ENCODE data around the gene COX8A.

COX8A gene

GRCh38 chr11:64006398-64006797, 32.0 kb downstream of the COX8A start:
- no peak for ATAC-seq
- TF ChIP-seq ZNF565 (CRISPR knock-in tag; conservative IDR thresholded peaks at IDR 0.05; ENCODE audit: low read depth) (no peak), GLIS3 (CRISPR knock-in tag; IDR thresholded peaks at IDR 0.05) (no peak), ZFP30 (CRISPR knock-in tag; IDR thresholded peaks at IDR 0.05) (no peak), OSR1 (CRISPR knock-in tag; IDR thresholded peaks at IDR 0.05) (no peak), TOX (CRISPR knock-in tag; IDR thresholded peaks at IDR 0.05; ENCODE audit: borderline replicate concordance) (no peak), ZNF70 (CRISPR knock-in tag; IDR thresholded peaks at IDR 0.05) (no peak), ESRRG (CRISPR knock-in tag; IDR thresholded peaks at IDR 0.05) (no peak), CSDC2 (CRISPR knock-in tag; IDR thresholded peaks at IDR 0.05) (no peak), ZNF8 (CRISPR knock-in tag; IDR thresholded peaks at IDR 0.05) (no peak), PATZ1 (CRISPR knock-in tag; IDR thresholded peaks at IDR 0.05; ENCODE audit: borderline replicate concordance) (no peak), TSHZ2 (CRISPR knock-in tag; IDR thresholded peaks at IDR 0.05) (no peak), CREB5 (CRISPR knock-in tag; IDR thresholded peaks at IDR 0.05; ENCODE audit: low read depth) (no peak), TCF4 (CRISPR knock-in tag; IDR thresholded peaks at IDR 0.05; ENCODE audit: borderline replicate concordance) (no peak), ZC3H10 (CRISPR knock-in tag; IDR thresholded peaks at IDR 0.05) (no peak), ARNTL (CRISPR knock-in tag; IDR thresholded peaks at IDR 0.05; ENCODE audit: borderline replicate concordance, low read depth) (no peak), ZFP3 (CRISPR knock-in tag; IDR thresholded peaks at IDR 0.05) (no peak), CSRNP3 (CRISPR knock-in tag; IDR thresholded peaks at IDR 0.05) (no peak)

GRCh38 chr11:64007160-64007628, 32.8 kb downstream of the COX8A start:
- ATAC-seq, result peak; percentile 55
- TF ChIP-seq ZFP3 (CRISPR knock-in tag; IDR thresholded peaks at IDR 0.05) (no peak), RARB (CRISPR knock-in tag; IDR thresholded peaks at IDR 0.05) (no peak), OSR1 (CRISPR knock-in tag; IDR thresholded peaks at IDR 0.05) (no peak), PATZ1 (CRISPR knock-in tag; IDR thresholded peaks at IDR 0.05; ENCODE audit: borderline replicate concordance) (no peak), GLIS3 (CRISPR knock-in tag; IDR thresholded peaks at IDR 0.05) (no peak), ZNF565 (CRISPR knock-in tag; conservative IDR thresholded peaks at IDR 0.05; ENCODE audit: low read depth) (no peak), TSHZ2 (CRISPR knock-in tag; IDR thresholded peaks at IDR 0.05) (no peak), TOX (CRISPR knock-in tag; IDR thresholded peaks at IDR 0.05; ENCODE audit: borderline replicate concordance) (no peak), CREB5 (CRISPR knock-in tag; IDR thresholded peaks at IDR 0.05; ENCODE audit: low read depth) (no peak), CSDC2 (CRISPR knock-in tag; IDR thresholded peaks at IDR 0.05) (no peak), SNAI2 (CRISPR knock-in tag; IDR thresholded peaks at IDR 0.05) (no peak), POU6F1 (CRISPR knock-in tag; IDR thresholded peaks at IDR 0.05; ENCODE audit: borderline replicate concordance, low read depth) (no peak), ESRRG (CRISPR knock-in tag; IDR thresholded peaks at IDR 0.05) (no peak), ZNF8 (CRISPR knock-in tag; IDR thresholded peaks at IDR 0.05) (no peak), CSRNP3 (CRISPR knock-in tag; IDR thresholded peaks at IDR 0.05) (no peak), ARNTL (CRISPR knock-in tag; IDR thresholded peaks at IDR 0.05; ENCODE audit: borderline replicate concordance, low read depth) (no peak), PPARA (CRISPR knock-in tag; IDR thresholded peaks at IDR 0.05; ENCODE audit: borderline replicate concordance) (no peak)

Data from SK-N-SH treated with all-trans-retinoic acid at 6 μM for 48 hours (cell line).